Measurements from ENCODE around the gene GNAL. TPM values are rescaled to one million over a fixed set of nuclear protein-coding genes. Genes with fewer than 3 reads are reported as not detected.

The GNAL gene
- total RNA-seq, 1 experiment from 2014 or later, result 24.0 TPM

DNA sequence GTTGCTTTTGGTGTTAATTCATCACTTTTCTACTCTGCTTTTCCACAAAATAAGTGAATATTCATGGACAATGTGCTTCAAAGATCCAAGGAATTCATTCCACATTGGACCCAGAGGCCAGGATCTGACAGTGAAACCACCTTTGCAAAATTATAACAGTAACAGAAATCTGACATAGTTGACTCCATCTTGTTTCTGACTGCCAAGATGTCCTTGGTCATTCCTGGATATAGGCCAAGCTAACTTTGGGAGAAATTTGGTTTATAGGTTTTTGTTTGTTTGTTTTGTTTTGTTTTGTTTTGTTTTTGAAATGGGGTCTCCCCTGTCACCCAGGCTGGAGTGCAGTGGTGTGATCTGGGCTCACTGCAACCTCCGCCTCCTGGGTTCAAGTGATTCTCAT is 208.7 kb downstream of the GNAL start:
- Histone ChIP-seq H2BK15ac (ENCODE audit: low read depth, low read length) (no peak overlapping the region), H3K79me2 (ENCODE audit: insufficient read depth, low read length) (no peaks in the 10 kb centered on the region), H3K79me1 (ENCODE audit: insufficient read depth, low read depth, low read length, poor library complexity, severe bottlenecking) (no peaks in the 10 kb centered on the region), H2BK5ac (ENCODE audit: insufficient read length, low read length) (no peak overlapping the region), H4K20me1 (ENCODE audit: control insufficient read depth, insufficient read depth, insufficient read length) (no peaks in the 10 kb centered on the region), H3T11ph (ENCODE audit: low read length) (no peak overlapping the region), H2BK20ac (ENCODE audit: low read depth, low read length, poor library complexity, severe bottlenecking) (no peak overlapping the region), H2BK120ac (ENCODE audit: low read depth, low read length, poor library complexity, severe bottlenecking) (no peak overlapping the region), H3K23me2 (ENCODE audit: insufficient read length, low read depth, low read length, poor library complexity, severe bottlenecking) (no peaks in the 10 kb centered on the region), H3K56ac (ENCODE audit: insufficient read length, low read depth, low read length) (no peak overlapping the region), H3K14ac (ENCODE audit: insufficient read depth, low read length) (no peak overlapping the region), H3K18ac (ENCODE audit: insufficient read length, low read depth, low read length) (no peak overlapping the region), H2BK12ac (ENCODE audit: insufficient read length, low read depth, low read length) (no peak overlapping the region), H3K4me1 (ENCODE audit: insufficient read depth, low read length) (peaks cover 4% of the 10 kb centered on the region; the same call in 1 of the 2 replicates), H3K4me2 (ENCODE audit: insufficient read depth, insufficient read length, low read length) (no peak overlapping the region), H3K23ac (ENCODE audit: insufficient read length, low read depth, low read length) (no peak overlapping the region), H3K27me3 (ENCODE audit: insufficient read depth, low read length) (no peaks in the 10 kb centered on the region), H3K9ac (ENCODE audit: extremely low read depth, insufficient read length, low read length) (no peak overlapping the region), H2AK5ac (ENCODE audit: insufficient read length, low read length) (no peak overlapping the region), H4K8ac (replicated peaks; ENCODE audit: insufficient read length, low read depth, low read length) (no peak overlapping the region), H3K4ac (ENCODE audit: low read depth, low read length) (no peak overlapping the region), H4K5ac (ENCODE audit: insufficient read length, low read depth, low read length) (no peak overlapping the region), H3K27ac (ENCODE audit: insufficient read length, low read depth, low read length) (no peak overlapping the region), H2AFZ (ENCODE audit: low read length) (no peak overlapping the region), H3K9me3 (ENCODE audit: control insufficient read depth, low read depth, low read length) (no peaks in the 10 kb centered on the region), H4K91ac (ENCODE audit: insufficient read length, low read depth, low read length) (no peak overlapping the region)
- DNase-seq, result no peak
- Mint-ChIP-seq H3K9me3 (no peaks in the 10 kb centered on the region), H3K27me3 (ENCODE audit: low read depth) (no peaks in the 10 kb centered on the region), H3K36me3 (ENCODE audit: insufficient read depth in 1 of 3, low read depth in 3 of 3) (peaks cover 0 to 33% (median 4%) of the 10 kb centered on the region in 3 experiments; a peak in 5 of 7 replicates), H3K4me3 (no peak overlapping the region), H3K4me1 (peaks cover 9 to 11% of the 10 kb centered on the region in 2 experiments), H3K27ac (no peak overlapping the region)
- no CpG with 5 or more reads among the region's 1 CpG for WGBS (ENCODE audit: extremely low coverage, insufficient read length, low lambda C conversion rate)
- TF ChIP-seq, protein P1, sequence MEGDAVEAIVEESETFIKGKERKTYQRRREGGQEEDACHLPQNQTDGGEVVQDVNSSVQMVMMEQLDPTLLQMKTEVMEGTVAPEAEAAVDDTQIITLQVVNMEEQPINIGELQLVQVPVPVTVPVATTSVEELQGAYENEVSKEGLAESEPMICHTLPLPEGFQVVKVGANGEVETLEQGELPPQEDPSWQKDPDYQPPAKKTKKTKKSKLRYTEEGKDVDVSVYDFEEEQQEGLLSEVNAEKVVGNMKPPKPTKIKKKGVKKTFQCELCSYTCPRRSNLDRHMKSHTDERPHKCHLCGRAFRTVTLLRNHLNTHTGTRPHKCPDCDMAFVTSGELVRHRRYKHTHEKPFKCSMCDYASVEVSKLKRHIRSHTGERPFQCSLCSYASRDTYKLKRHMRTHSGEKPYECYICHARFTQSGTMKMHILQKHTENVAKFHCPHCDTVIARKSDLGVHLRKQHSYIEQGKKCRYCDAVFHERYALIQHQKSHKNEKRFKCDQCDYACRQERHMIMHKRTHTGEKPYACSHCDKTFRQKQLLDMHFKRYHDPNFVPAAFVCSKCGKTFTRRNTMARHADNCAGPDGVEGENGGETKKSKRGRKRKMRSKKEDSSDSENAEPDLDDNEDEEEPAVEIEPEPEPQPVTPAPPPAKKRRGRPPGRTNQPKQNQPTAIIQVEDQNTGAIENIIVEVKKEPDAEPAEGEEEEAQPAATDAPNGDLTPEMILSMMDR (conservative IDR thresholded peaks at IDR 0.05), result no peak
